Activated T-helper 2 cell treated with anti-CD3 and anti-CD28 coated beads, Interferon-gamma antibody, Interleukin-2, Interleukin-4, amounts not matched to agents 10 μg/mL and 5 μg/mL and 100 μg/mL, durations not matched to agents 14 hours and 24 hours and 36 hours (primary cell): ENCODE data around the gene TRIO. TPM values are rescaled to one million over a fixed set of nuclear protein-coding genes. Genes with fewer than 3 reads are reported as not detected.
"Not testable (repeated sequence)": the region's sequence is repeated elsewhere in the genome, so short reads cannot be mapped to it uniquely, and the experiment has no call there.

Experiments
- DNase-seq: peaks from one replicate; pipeline ENCODE4 v3.0.0; 2021; ENCODE audit warnings: low spot score
- H3K27ac Mint-ChIP-seq: one replicate; pipeline ENCODE4 v1.8.0; 2021; ENCODE audit warnings: mixed read lengths
- H3K27me3 Mint-ChIP-seq: one replicate; pipeline ENCODE4 v1.8.0; 2021; ENCODE audit warnings: low read depth, mixed read lengths
- H3K36me3 Mint-ChIP-seq: one replicate; pipeline ENCODE4 v1.8.0; 2021; ENCODE audit warnings: low read depth, mixed read lengths
- H3K4me1 Mint-ChIP-seq: one replicate; pipeline ENCODE4 v1.8.0; 2021; ENCODE audit warnings: low read depth, mixed read lengths
- H3K4me3 Mint-ChIP-seq: one replicate; pipeline ENCODE4 v1.8.0; 2021; ENCODE audit warnings: low read depth, mild to moderate bottlenecking, moderate library complexity, mixed read lengths
- H3K9me3 Mint-ChIP-seq: one replicate; pipeline ENCODE4 v1.8.0; 2021; ENCODE audit warnings: mixed read lengths
- intact Hi-C: fragments of 100-400 bp; cut with micrococcal nuclease; formaldehyde crosslinking; loops from one replicate; pipeline ENCODE4 v1.15.1; 2023
- total RNA-seq: library from RNA; stranded (reverse); gene quantifications from 2 replicates; pipeline ENCODE4 v1.2.3, GENCODE V29; 2022

The TRIO gene
- total RNA-seq, 1 donor from 2014 or later = 28.7 TPM

GRCh38 chr5:14432931-14433589 lies 289.9 kb downstream of the TRIO start:
- no peak overlapping the region for H3K27ac Mint-ChIP-seq
- H3K9me3 Mint-ChIP-seq = no peaks in the 10 kb centered on the region
- peaks cover 23% of the 10 kb centered on the region for H3K4me1 Mint-ChIP-seq
- peaks cover 2% of the 10 kb centered on the region for H3K36me3 Mint-ChIP-seq
- DNase-seq = no peak
- H3K27me3 Mint-ChIP-seq = peaks cover 2% of the 10 kb centered on the region
- no peak overlapping the region for H3K4me3 Mint-ChIP-seq
- intact Hi-C loops = no loop called here

- intact Hi-C loops = no loop called here
- H3K27ac Mint-ChIP-seq = no peak overlapping the region
- no peak for DNase-seq
- H3K4me1 Mint-ChIP-seq = peaks cover 32% of the 10 kb centered on the region
- no peaks in the 10 kb centered on the region for H3K9me3 Mint-ChIP-seq
- peaks cover 2% of the 10 kb centered on the region for H3K27me3 Mint-ChIP-seq
- peaks cover 3% of the 10 kb centered on the region for H3K36me3 Mint-ChIP-seq
- H3K4me3 Mint-ChIP-seq = no peak overlapping the region
Measured at GRCh38 chr5:14435481-14435880, 292.3 kb downstream of the TRIO start.

GRCh38 chr5:14436122-14436521 lies 293.0 kb downstream of the TRIO start:
- H3K27me3 Mint-ChIP-seq, H3K36me3 Mint-ChIP-seq, H3K9me3 Mint-ChIP-seq, intact Hi-C loops, H3K4me3 Mint-ChIP-seq, DNase-seq, H3K27ac Mint-ChIP-seq: not testable (repeated sequence)
- peaks cover 32% of the 10 kb centered on the region for H3K4me1 Mint-ChIP-seq

- peaks cover 32% of the 10 kb centered on the region for H3K4me1 Mint-ChIP-seq
- no peaks in the 10 kb centered on the region for H3K9me3 Mint-ChIP-seq
- H3K36me3 Mint-ChIP-seq = peaks cover 3% of the 10 kb centered on the region
- H3K4me3 Mint-ChIP-seq = no peak overlapping the region
- intact Hi-C loops = loop anchor here (1.0 kb wide), 3 partner anchors 13 to 24 kb away; no protein-coding TSS in a partner anchor
- no peak for DNase-seq
- H3K27ac Mint-ChIP-seq = peak overlapping the region; percentile 62
- peaks cover 2% of the 10 kb centered on the region for H3K27me3 Mint-ChIP-seq
Measured at GRCh38 chr5:14436801-14437542, 293.8 kb downstream of the TRIO start.

GRCh38 chr5:14438195-14438606 lies 295.1 kb downstream of the TRIO start:
- intact Hi-C loops = no loop called here
- Mint-ChIP-seq H3K36me3 (peaks cover 3% of the 10 kb centered on the region), H3K4me1 (peaks cover 29% of the 10 kb centered on the region), H3K27ac (peak overlapping the region; percentile 73), H3K27me3 (peaks cover 1% of the 10 kb centered on the region), H3K4me3 (no peak overlapping the region), H3K9me3 (no peaks in the 10 kb centered on the region)
- no peak for DNase-seq

GRCh38 chr5:14439087-14439871 lies 296.1 kb downstream of the TRIO start:
- intact Hi-C loops = no loop called here
- Mint-ChIP-seq H3K4me3 (no peak overlapping the region), H3K27ac (no peak overlapping the region), H3K36me3 (peaks cover 3% of the 10 kb centered on the region), H3K9me3 (no peaks in the 10 kb centered on the region), H3K4me1 (peaks cover 29% of the 10 kb centered on the region), H3K27me3 (no peaks in the 10 kb centered on the region)
- no peak for DNase-seq

- H3K9me3 Mint-ChIP-seq = no peaks in the 10 kb centered on the region
- H3K4me3 Mint-ChIP-seq = no peak overlapping the region
- H3K27ac Mint-ChIP-seq = no peak overlapping the region
- no peak for DNase-seq
- intact Hi-C loops = no loop called here
- peaks cover 29% of the 10 kb centered on the region for H3K4me1 Mint-ChIP-seq
- H3K36me3 Mint-ChIP-seq = peaks cover 3% of the 10 kb centered on the region
- H3K27me3 Mint-ChIP-seq = no peaks in the 10 kb centered on the region
Measured at GRCh38 chr5:14440223-14440581, 297.1 kb downstream of the TRIO start.

GRCh38 chr5:14440582-14441431 lies 297.7 kb downstream of the TRIO start:
- intact Hi-C loops = no loop called here
- Mint-ChIP-seq H3K9me3 (no peaks in the 10 kb centered on the region), H3K4me3 (no peak overlapping the region), H3K27ac (no peak overlapping the region), H3K36me3 (peaks cover 3% of the 10 kb centered on the region), H3K27me3 (no peaks in the 10 kb centered on the region), H3K4me1 (peaks cover 29% of the 10 kb centered on the region)
- no peak for DNase-seq

GRCh38 chr5:14441641-14442040 lies 298.5 kb downstream of the TRIO start:
- no peak overlapping the region for H3K27ac Mint-ChIP-seq
- intact Hi-C loops = no loop called here
- no peak for DNase-seq
- peaks cover 23% of the 10 kb centered on the region for H3K4me1 Mint-ChIP-seq
- H3K27me3 Mint-ChIP-seq = no peaks in the 10 kb centered on the region
- H3K4me3 Mint-ChIP-seq = no peak overlapping the region
- peaks cover 3% of the 10 kb centered on the region for H3K36me3 Mint-ChIP-seq
- H3K9me3 Mint-ChIP-seq = no peaks in the 10 kb centered on the region

- intact Hi-C loops = no loop called here
- H3K9me3 Mint-ChIP-seq = no peaks in the 10 kb centered on the region
- H3K27ac Mint-ChIP-seq = no peak overlapping the region
- H3K4me1 Mint-ChIP-seq = peaks cover 15% of the 10 kb centered on the region
- DNase-seq = no peak
- no peak overlapping the region for H3K4me3 Mint-ChIP-seq
- no peaks in the 10 kb centered on the region for H3K27me3 Mint-ChIP-seq
- H3K36me3 Mint-ChIP-seq = peaks cover 3% of the 10 kb centered on the region
Measured at GRCh38 chr5:14442536-14442935, 299.4 kb downstream of the TRIO start.

- no peak overlapping the region for H3K4me3 Mint-ChIP-seq
- no peaks in the 10 kb centered on the region for H3K36me3 Mint-ChIP-seq
- H3K27me3 Mint-ChIP-seq = no peaks in the 10 kb centered on the region
- H3K27ac Mint-ChIP-seq = no peak overlapping the region
- peaks cover 8% of the 10 kb centered on the region for H3K4me1 Mint-ChIP-seq
- intact Hi-C loops = no loop called here
- H3K9me3 Mint-ChIP-seq = no peaks in the 10 kb centered on the region
- no peak for DNase-seq
Measured at GRCh38 chr5:14443671-14444093, 300.5 kb downstream of the TRIO start.

- intact Hi-C loops = no loop called here
- no peaks in the 10 kb centered on the region for H3K27me3 Mint-ChIP-seq
Measured at GRCh38 chr5:14444161-14444560, 301.0 kb downstream of the TRIO start.

More at GRCh38 chr5:14444161-14444560, 301.0 kb downstream of the TRIO start:
- no peaks in the 10 kb centered on the region for H3K9me3 Mint-ChIP-seq
- H3K4me1 Mint-ChIP-seq = peaks cover 7% of the 10 kb centered on the region
- no peak for DNase-seq
- no peak overlapping the region for H3K27ac Mint-ChIP-seq
- no peak overlapping the region for H3K4me3 Mint-ChIP-seq
- no peaks in the 10 kb centered on the region for H3K36me3 Mint-ChIP-seq
